SU-DHL-6 (cell line): ENCODE measurements around the gene MBD5.

Experiments
- CTCF ChIP-seq: fragments of 200-600 bp; sonication (generic); IDR thresholded peaks from one replicate; pipeline ENCODE4 v1.5.1; 2017; ENCODE audit warnings: antibody characterized with exemption, mild to moderate bottlenecking, low read length, moderate library complexity; ENCODE audit not compliant: insufficient read depth, poor library complexity, severe bottlenecking
- EZH2phosphoT487 ChIP-seq: fragments of 200-600 bp; sonication (generic), shearing (Covaris generic); conservative IDR thresholded peaks from 2 replicates; pipeline ENCODE4 v1.6.1; 2018; ENCODE audit warnings: mild to moderate bottlenecking, antibody characterized with exemption, low read length, moderate library complexity, mixed read lengths

GRCh38 chr2:148533004-148533403, 512.1 kb downstream of the MBD5 start:
- TF ChIP-seq CTCF: no peak
- TF ChIP-seq EZH2phosphoT487: no peak
